ENCODE data around the gene NOSTRIN. TPM values are rescaled to one million over a fixed set of nuclear protein-coding genes. Genes with fewer than 3 reads are reported as not detected.
A peak's percentile ranks its signal among the peaks of the same experiment; 100 is the strongest.

Gene NOSTRIN
- total and polyA plus RNA-seq, 7 donors: 3.7 to 8.1 (median 5.3) TPM

DNA sequence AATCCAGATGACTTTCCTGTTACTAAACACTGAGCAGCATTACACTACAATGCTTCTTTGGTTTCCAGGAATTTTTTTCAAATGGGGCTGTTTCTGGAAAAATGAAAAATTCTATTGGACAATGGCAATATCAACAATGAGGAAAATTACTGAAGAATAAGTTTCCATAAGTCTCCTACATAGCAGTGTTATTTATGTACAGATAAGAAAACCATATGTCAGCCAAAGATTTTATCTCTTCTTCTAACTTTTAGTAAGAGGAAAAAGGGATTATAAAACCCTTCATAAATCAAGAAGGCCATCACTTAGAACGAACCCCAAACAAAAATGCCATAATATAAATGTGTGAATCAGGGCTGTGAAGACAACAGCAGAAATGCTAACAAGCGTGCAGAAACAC is 31.6 kb upstream of the NOSTRIN start:
- no peak for DNase-seq
- H3K4me3 ChIP-seq: no peak overlapping the region
- WGBS, 3 donors: 72 to 74% (median 73%) methylated on average over 2 of the region's 2 CpGs

DNA sequence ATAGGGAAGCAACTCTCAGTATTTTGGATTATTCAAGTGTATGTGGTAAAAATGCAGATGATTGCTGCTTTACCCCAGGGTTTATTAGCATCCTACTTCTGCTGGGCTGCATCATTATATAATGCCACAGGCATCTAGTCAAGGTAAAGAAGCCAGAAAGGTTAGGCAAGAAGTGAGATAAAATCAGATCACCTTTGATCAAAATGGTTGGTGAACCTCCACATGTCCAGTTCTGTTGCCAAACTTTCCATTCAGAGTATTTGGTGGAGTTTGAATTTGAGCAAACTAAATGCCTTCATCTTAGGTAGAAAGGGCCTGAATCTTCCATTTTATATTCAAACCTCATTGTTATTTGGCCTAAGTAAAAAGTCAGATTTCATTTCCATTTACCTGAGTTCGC is 29.7 kb upstream of the NOSTRIN start:
- Histone ChIP-seq H3K36me3 (ENCODE audit: insufficient read depth in 1 of 2, low read depth in 1 of 2) (peaks cover 0 to 12% of the 10 kb centered on the region in 2 donors), H3K4me3 (no peak overlapping the region), H3K27me3 (ENCODE audit: insufficient read depth in 3 of 3, low read length in 2 of 3) (no peaks in the 10 kb centered on the region), H3K27ac (no peak overlapping the region), H3K4me1 (no peaks in the 10 kb centered on the region), H3K9me3 (peaks cover 2% of the 10 kb centered on the region)
- WGBS, 3 donors: 97 to 100% (median 98%) methylated on average over 1 of the region's 1 CpG
- ATAC-seq: no peak
- DNase-seq: no peak
- TF ChIP-seq, protein P1, sequence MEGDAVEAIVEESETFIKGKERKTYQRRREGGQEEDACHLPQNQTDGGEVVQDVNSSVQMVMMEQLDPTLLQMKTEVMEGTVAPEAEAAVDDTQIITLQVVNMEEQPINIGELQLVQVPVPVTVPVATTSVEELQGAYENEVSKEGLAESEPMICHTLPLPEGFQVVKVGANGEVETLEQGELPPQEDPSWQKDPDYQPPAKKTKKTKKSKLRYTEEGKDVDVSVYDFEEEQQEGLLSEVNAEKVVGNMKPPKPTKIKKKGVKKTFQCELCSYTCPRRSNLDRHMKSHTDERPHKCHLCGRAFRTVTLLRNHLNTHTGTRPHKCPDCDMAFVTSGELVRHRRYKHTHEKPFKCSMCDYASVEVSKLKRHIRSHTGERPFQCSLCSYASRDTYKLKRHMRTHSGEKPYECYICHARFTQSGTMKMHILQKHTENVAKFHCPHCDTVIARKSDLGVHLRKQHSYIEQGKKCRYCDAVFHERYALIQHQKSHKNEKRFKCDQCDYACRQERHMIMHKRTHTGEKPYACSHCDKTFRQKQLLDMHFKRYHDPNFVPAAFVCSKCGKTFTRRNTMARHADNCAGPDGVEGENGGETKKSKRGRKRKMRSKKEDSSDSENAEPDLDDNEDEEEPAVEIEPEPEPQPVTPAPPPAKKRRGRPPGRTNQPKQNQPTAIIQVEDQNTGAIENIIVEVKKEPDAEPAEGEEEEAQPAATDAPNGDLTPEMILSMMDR (IDR thresholded peaks at IDR 0.05): no peak
- intact Hi-C loops (cut with DNase I): loop anchor here in 1 of 2 donors (5.0 kb wide), 1 partner anchor 360 kb away; no protein-coding TSS in a partner anchor

More for the DNA sequence above, 31.6 kb upstream of the NOSTRIN start:
- peaks cover 0 to 12% of the 10 kb centered on the region in 2 donors for H3K36me3 ChIP-seq (ENCODE audit: insufficient read depth in 1 of 2, low read depth in 1 of 2)
- intact Hi-C loops (cut with DNase I): loop anchor here in 1 of 2 donors (5.0 kb wide), 1 partner anchor 362 kb away; no protein-coding TSS in a partner anchor
- H3K9me3 ChIP-seq: peaks cover under 1% of the 10 kb centered on the region
- no peak for ATAC-seq
- H3K27ac ChIP-seq: no peak overlapping the region
- no peaks in the 10 kb centered on the region for H3K27me3 ChIP-seq (ENCODE audit: insufficient read depth in 3 of 3, low read length in 2 of 3)
- TF ChIP-seq, protein P1 (IDR thresholded peaks at IDR 0.05): no peak
- H3K4me1 ChIP-seq: no peaks in the 10 kb centered on the region

DNA sequence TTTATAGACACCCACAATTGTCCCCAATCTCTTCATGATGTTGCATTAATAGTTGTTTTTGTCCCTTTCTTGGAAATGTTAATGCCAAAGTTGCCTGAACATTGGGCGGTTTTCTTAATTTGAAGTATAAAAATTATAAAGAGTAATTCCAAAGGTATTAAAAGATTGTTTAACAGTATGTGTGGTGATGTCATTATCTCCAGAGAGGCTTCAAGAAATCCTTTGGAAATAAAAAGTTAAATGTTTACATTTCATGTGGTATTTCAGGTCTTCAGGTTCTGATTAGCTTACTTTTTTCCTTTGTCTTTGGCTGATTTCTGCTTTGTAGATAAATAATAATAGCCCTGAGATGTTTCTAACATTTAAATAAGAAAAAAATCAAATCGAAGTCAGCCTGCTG is 29.3 kb upstream of the NOSTRIN start:
- Histone ChIP-seq H3K36me3 (ENCODE audit: insufficient read depth in 1 of 2, low read depth in 1 of 2) (peaks cover 0 to 12% of the 10 kb centered on the region in 2 donors), H3K27me3 (ENCODE audit: insufficient read depth in 3 of 3, low read length in 2 of 3) (no peaks in the 10 kb centered on the region), H3K27ac (no peak overlapping the region), H3K9me3 (peaks cover 2% of the 10 kb centered on the region), H3K4me3 (no peak overlapping the region), H3K4me1 (no peaks in the 10 kb centered on the region)
- intact Hi-C loops (cut with DNase I): loop anchor here in 1 of 2 donors (5.0 kb wide), 1 partner anchor 359 kb away; no protein-coding TSS in a partner anchor
- DNase-seq: no peak
- WGBS, 3 donors: 79 to 83% (median 82%) methylated on average over 2 of the region's 2 CpGs
- no peak for ATAC-seq
- TF ChIP-seq, protein P1 (IDR thresholded peaks at IDR 0.05): no peak

DNA sequence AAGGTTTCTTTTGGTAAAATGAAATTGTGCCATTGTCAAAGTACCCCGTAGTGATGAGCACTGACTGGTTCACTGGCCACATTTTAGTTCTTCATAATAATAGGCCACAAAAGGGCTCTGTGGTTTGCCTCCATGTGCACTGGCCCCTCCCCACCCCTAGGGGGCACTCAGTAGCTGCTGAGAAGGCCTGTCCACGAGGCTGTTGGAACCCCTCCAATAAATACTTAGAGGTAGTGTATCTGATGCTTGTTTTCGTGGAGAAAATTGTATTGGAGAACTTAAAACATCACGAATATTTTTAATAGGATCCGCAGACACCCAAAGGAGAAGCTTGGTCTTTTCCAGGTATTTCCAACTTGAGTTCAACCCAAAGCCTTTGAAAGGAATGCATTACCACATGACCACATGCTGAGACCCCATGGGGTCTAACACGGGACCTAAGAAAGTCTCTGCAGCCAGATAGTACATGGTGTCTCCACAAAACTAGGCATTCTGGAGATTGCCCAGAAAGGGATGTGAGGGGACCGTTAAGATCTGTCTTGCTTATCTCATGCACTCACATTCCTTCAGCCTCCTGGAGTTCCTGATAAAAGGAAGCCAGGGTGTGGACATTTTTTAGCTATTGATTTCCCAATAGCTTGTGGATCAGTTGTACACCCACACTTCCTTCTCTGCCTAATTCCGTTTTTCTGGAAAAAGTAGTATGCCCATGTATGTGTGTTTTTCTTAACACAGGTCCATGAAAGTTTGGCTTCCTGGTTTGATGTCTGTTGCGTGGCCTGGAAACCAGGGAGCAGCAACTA is 28.5 kb upstream of the NOSTRIN start:
- DNase-seq: peak; percentile 31 to 59
- Histone ChIP-seq H3K4me3 (no peak overlapping the region), H3K27me3 (ENCODE audit: insufficient read depth in 3 of 3, low read length in 2 of 3) (no peaks in the 10 kb centered on the region), H3K27ac (no peak overlapping the region), H3K9me3 (peaks cover 2% of the 10 kb centered on the region), H3K36me3 (ENCODE audit: insufficient read depth in 1 of 2, low read depth in 1 of 2) (peaks cover 0 to 12% of the 10 kb centered on the region in 2 donors), H3K4me1 (no peaks in the 10 kb centered on the region)
- TF ChIP-seq, protein P1 (IDR thresholded peaks at IDR 0.05): peak; percentile 88
- intact Hi-C loops (cut with DNase I): loop anchor here (1.0 to 5.0 kb wide), 3 partner anchors 147 to 358 kb away; no protein-coding TSS in a partner anchor
- ATAC-seq: peak; percentile 58 to 85 (median 76)
- 55 to 60% (median 59%) methylated on average over 9 of the region's 9 CpGs for WGBS, 3 donors
